ENCODE results near the gene CEPT1. TPM values are rescaled to one million over a fixed set of nuclear protein-coding genes. Genes with fewer than 3 reads are reported as not detected.

The CEPT1 gene
- total RNA-seq, 4 donors from 2014 or later, result 23.5 to 44.0 (median 31.8) TPM

DNA sequence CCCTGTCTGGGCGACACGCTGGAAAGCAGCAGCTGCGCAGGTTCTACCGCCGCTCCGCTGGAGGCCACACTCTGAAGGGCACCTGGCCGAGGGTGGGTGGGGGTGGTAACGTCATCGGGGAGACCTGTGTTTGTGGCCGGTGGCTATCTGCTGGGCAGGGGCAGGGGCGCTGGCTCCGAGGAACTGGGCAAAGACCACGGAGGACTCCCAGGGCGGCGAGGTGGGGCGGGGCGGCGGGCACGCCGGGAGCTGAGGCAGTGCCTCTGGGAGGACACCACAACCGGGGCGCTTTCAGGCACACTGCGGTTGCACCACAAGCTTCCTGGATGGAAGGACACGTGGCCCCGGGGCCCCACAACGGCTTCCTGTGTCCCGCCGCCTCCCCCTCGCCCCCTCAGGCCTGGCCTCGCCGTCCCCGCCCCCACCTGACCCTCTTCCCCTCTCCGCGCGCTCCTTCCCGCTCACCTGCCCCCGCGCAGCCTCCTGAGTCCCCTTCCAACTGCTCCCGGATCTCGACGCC is 63.7 kb downstream of the CEPT1 start:
- 3 to 7% methylated on average over 11 to 29 of the region's 41 CpGs for WGBS, 2 donors
- H3K4me3 ChIP-seq (ENCODE audit: low read depth, poor library complexity, severe bottlenecking), result peak overlapping the region; percentile 51
- intact Hi-C loops (cut with DNase I; ENCODE audit: low total_unique reads), result no loop called here
- DNase-seq (ENCODE audit: low spot score in 2 of 2), result peak; percentile 70 to 95
- no peak for TF ChIP-seq POLR2A (IDR thresholded peaks at IDR 0.05)
- TF ChIP-seq, protein P1, sequence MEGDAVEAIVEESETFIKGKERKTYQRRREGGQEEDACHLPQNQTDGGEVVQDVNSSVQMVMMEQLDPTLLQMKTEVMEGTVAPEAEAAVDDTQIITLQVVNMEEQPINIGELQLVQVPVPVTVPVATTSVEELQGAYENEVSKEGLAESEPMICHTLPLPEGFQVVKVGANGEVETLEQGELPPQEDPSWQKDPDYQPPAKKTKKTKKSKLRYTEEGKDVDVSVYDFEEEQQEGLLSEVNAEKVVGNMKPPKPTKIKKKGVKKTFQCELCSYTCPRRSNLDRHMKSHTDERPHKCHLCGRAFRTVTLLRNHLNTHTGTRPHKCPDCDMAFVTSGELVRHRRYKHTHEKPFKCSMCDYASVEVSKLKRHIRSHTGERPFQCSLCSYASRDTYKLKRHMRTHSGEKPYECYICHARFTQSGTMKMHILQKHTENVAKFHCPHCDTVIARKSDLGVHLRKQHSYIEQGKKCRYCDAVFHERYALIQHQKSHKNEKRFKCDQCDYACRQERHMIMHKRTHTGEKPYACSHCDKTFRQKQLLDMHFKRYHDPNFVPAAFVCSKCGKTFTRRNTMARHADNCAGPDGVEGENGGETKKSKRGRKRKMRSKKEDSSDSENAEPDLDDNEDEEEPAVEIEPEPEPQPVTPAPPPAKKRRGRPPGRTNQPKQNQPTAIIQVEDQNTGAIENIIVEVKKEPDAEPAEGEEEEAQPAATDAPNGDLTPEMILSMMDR (IDR thresholded peaks at IDR 0.05), result no peak

DNA sequence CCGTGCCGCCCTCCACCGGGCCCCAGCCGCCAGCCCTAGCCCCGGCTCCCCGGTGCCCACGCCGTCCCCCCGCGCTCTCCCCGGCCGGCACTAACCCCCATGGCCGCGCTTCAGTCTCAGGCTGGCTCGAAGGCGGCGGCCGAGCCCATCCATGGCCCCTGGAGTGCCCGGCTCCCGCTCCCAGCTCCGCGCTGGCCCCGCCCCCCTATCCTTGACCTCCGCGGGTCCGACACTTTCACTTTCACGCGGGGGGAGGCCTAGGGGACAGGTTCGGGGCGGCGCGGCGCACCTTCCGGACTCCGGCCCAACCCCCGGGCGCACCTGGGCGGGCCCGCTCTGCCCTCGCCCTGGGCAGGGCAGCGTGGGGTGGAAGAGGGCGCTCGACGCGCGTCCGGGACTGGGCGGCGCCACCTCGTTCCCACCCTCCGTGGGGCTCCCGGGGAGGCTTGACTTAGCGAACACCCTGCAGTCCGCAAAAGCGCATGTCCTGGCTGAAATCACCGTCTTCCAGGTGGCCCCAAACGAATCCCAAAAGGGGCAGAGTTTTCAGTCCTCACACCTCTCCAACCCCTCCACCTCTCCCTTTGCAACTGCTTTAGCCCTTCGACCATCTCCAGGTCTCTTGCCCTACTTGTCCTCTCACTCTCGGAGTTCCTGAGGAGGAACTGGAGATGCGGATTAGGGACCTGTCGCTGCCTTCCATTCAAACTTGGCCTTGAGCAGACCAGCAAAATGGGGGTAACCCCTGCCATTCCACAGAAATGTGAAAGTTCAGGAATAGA is 64.4 kb downstream of the CEPT1 start:
- 8 to 10% methylated on average over 26 to 31 of the region's 61 CpGs for WGBS, 2 donors
- TF ChIP-seq, protein P1 (IDR thresholded peaks at IDR 0.05), result no peak
- no peak for TF ChIP-seq POLR2A (IDR thresholded peaks at IDR 0.05)
- peak in 1 of 2 donors; percentile 88 for DNase-seq (ENCODE audit: low spot score in 2 of 2)
- H3K4me3 ChIP-seq (ENCODE audit: low read depth, poor library complexity, severe bottlenecking), result peak overlapping the region; percentile 51
- intact Hi-C loops (cut with DNase I; ENCODE audit: low total_unique reads), result no loop called here

DNA sequence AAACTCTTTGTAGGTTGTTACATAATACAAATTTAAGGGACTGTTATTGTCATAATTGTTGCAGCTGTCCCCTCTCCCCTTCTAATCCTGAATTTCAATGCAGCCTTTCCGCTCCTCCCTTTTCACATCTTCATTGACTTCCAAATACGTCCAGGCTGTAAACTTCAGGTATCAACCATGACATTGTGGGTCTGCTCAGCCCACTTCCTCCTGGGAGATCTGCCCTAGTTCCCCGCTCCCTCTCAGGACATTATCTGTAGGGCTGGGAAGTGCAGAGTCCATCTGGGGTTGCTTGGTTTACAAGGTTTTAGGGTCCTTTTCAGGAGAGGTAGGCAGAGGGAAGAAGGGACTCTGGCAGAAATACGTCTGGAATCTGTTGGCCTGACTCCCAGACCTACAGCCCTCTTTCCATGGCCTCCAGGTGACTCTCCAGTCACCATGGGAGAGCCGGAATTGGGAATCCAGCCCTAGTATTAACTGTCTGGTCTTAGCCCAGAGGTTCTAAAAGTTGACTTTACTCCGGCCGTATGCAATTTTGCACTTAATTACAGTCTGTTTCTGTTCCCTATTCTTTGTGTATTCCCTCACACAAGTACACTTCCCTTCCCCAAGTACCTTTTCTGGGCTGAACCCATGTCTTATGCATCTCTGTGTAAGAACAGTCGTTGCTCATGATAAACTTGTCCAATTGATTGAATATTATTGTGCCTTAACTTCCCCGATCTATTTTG is 65.1 kb downstream of the CEPT1 start:
- 61 to 66% methylated on average over 9 of the region's 9 CpGs for WGBS, 2 donors
- no peak for DNase-seq (ENCODE audit: low spot score in 2 of 2)
- no peak overlapping the region for H3K4me3 ChIP-seq (ENCODE audit: low read depth, poor library complexity, severe bottlenecking)
- intact Hi-C loops (cut with DNase I; ENCODE audit: low total_unique reads), result no loop called here
- no peak for TF ChIP-seq POLR2A (IDR thresholded peaks at IDR 0.05)

DNA sequence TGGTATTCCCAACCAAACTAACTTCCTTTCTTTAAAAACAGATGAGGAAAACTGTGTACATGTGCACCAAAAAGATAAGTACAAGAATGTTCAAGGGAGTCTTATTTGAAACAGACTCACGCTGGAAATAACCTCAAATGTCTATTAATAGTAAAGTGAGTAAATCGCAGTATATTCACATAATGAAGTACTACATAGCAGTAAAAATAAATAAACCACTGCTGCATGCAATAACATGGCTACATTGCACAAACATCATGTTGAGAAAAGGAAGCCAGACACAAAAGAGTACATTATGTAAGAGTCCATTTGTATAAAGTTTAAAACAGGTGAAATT is 65.7 kb downstream of the CEPT1 start:
- TF ChIP-seq POLR2A (IDR thresholded peaks at IDR 0.05), result no peak
- TF ChIP-seq, protein P1 (IDR thresholded peaks at IDR 0.05), result no peak
- intact Hi-C loops (cut with DNase I; ENCODE audit: low total_unique reads), result no loop called here
- no peak overlapping the region for H3K4me3 ChIP-seq (ENCODE audit: low read depth, poor library complexity, severe bottlenecking)
- WGBS, 2 donors, result 30 to 45% methylated on average over 2 of the region's 2 CpGs
- DNase-seq (ENCODE audit: low spot score in 2 of 2), result no peak

DNA sequence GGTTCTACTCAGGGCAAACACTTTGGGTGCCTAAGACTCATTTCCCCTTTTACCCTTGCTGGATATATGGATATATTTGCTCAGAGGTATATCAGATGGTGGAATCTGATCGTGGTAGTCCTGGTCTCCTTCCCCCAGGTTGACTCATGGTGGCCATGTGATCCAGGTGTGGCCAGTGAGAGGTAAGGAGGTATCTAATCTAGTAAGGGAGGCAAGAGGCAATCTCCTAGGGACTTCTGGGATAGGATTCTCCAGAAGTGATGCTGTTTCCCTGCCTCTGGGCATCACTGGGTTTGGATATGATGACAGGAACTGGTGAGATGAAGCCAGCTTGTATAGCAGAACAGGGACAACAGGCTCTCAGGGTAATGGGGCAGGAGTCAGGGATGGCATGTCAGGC is 68.9 kb downstream of the CEPT1 start:
- DNase-seq (ENCODE audit: low spot score in 2 of 2), result no peak
- H3K4me3 ChIP-seq (ENCODE audit: low read depth, poor library complexity, severe bottlenecking), result no peak overlapping the region
- 32 to 41% methylated on average over 1 of the region's 1 CpG for WGBS, 2 donors
- TF ChIP-seq, protein P1 (IDR thresholded peaks at IDR 0.05), result no peak
- no peak for TF ChIP-seq POLR2A (IDR thresholded peaks at IDR 0.05)
- intact Hi-C loops (cut with DNase I; ENCODE audit: low total_unique reads), result no loop called here

DNA sequence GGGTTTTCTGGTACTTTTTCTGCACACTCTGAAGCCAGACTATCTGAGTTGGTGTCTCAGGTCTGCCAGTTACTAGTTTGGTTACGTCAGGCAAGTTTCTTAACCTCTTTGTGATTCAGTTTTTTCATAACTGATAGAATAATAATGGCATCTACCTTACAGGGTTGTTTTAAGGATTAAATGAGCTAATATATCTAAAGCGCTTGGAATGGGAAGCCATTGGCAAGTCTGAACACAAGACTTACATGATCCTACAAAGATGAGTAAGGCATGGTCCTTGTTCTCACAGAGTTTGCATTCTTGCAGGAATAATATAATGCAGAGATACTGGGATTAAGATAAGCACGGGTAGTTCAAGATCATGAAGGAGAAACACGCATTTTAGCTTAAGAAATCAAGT is 69.6 kb downstream of the CEPT1 start:
- no peak for TF ChIP-seq POLR2A (IDR thresholded peaks at IDR 0.05)
- TF ChIP-seq, protein P1 (IDR thresholded peaks at IDR 0.05), result no peak
- no peak overlapping the region for H3K4me3 ChIP-seq (ENCODE audit: low read depth, poor library complexity, severe bottlenecking)
- WGBS, 2 donors, result 58 to 60% methylated on average over 4 of the region's 4 CpGs
- DNase-seq (ENCODE audit: low spot score in 2 of 2), result no peak
- intact Hi-C loops (cut with DNase I; ENCODE audit: low total_unique reads), result no loop called here

All from lower leg skin (tissue), 4 donors.